IMR-90 (cell line): Measurements from ENCODE around the gene LRRFIP1. TPM values are rescaled to one million over a fixed set of nuclear protein-coding genes. Genes with fewer than 3 reads are reported as not detected.

Source experiments
- ATAC-seq: fragments of 200-7000 bp; cut with Tn5 transposase; 2 replicates; pipeline ENCODE4 v1.9.1; 2020; ENCODE audit warnings: low read depth, mild to moderate bottlenecking, moderate library complexity
- BruUV-seq: library from RNA; stranded (reverse); fragments of 400-500 nt; replicated peaks from 2 replicates; lab custom pipeline; 2021; lab: Mats Ljungman, UMichigan
- CTCF ChIA-PET: fragments of 300-600 bp; formaldehyde crosslinking; extraction: SDS; loops from one replicate; lab custom pipeline; 2021; ENCODE audit warnings: antibody characterized with exemption; lab: Yijun Ruan, JAX
- POLR2A ChIA-PET: fragments of 300-600 bp; sonication (Branson Sonifier 250); formaldehyde crosslinking; loops from one replicate; lab custom pipeline; 2022; ENCODE audit warnings: antibody characterized with exemption; ENCODE audit not compliant: unreplicated experiment; lab: Charles Lee
- DNase-seq: peaks from one replicate; pipeline ENCODE4 v3.0.0; 2013
- H2AFZ ChIP-seq: replicated peaks from 2 replicates; pipeline ENCODE3; 2013; ENCODE audit warnings: low read length, mild to moderate bottlenecking; ENCODE audit not compliant: poor library complexity
- H2AK5ac ChIP-seq: 2 replicates; pipeline ENCODE4 v1.6.1; 2013; ENCODE audit warnings: low read depth, low read length, inconsistent platforms
- H2AK9ac ChIP-seq: replicated peaks from 2 replicates; pipeline ENCODE3; 2013; ENCODE audit warnings: mild to moderate bottlenecking, low read depth, low read length, moderate library complexity; ENCODE audit not compliant: poor library complexity
- H2BK120ac ChIP-seq: 2 replicates; pipeline ENCODE4 v1.6.1; 2013; ENCODE audit warnings: low read depth, low read length, inconsistent platforms
- H2BK15ac ChIP-seq: 3 replicates; pipeline ENCODE4 v1.6.1; 2013; ENCODE audit warnings: low read depth, low read length, inconsistent platforms
- H2BK20ac ChIP-seq: 2 replicates; pipeline ENCODE4 v1.6.1; 2013; ENCODE audit warnings: low read depth, mild to moderate bottlenecking, inconsistent platforms, low read length, moderate library complexity
- H2BK5ac ChIP-seq: 2 replicates; pipeline ENCODE4 v1.6.1; 2013; ENCODE audit warnings: mild to moderate bottlenecking, low read depth, low read length, inconsistent platforms; ENCODE audit not compliant: poor library complexity, severe bottlenecking
- H3K14ac ChIP-seq: replicated peaks from 2 replicates; pipeline ENCODE4 v1.6.1; 2013; ENCODE audit warnings: low read depth, low read length, inconsistent platforms
- H3K18ac ChIP-seq: 2 replicates; pipeline ENCODE4 v1.6.1; 2013; ENCODE audit warnings: low read depth, low read length, control low read depth
- H3K23ac ChIP-seq: 2 replicates; pipeline ENCODE4 v1.6.1; 2013; ENCODE audit warnings: low read depth, low read length, inconsistent platforms
- H3K27ac ChIP-seq: 2 replicates; pipeline ENCODE4 v1.5.1; 2013; ENCODE audit warnings: mild to moderate bottlenecking, control low read depth, low read length; ENCODE audit not compliant: insufficient read depth
- H3K27me3 ChIP-seq: 2 replicates; pipeline ENCODE4 v1.6.1; 2013; ENCODE audit warnings: low read length; ENCODE audit not compliant: control insufficient read depth, insufficient read depth
- H3K36me3 ChIP-seq: 2 replicates; pipeline ENCODE4 v1.6.1; 2013; ENCODE audit warnings: low read length, mixed read lengths; ENCODE audit not compliant: control insufficient read depth, insufficient read depth
- H3K4ac ChIP-seq: 2 replicates; pipeline ENCODE4 v1.6.1; 2013; ENCODE audit warnings: low read depth, low read length, inconsistent platforms
- H3K4me1 ChIP-seq: 2 replicates; pipeline ENCODE4 v1.6.1; 2013; ENCODE audit warnings: low read length, mixed read lengths; ENCODE audit not compliant: control insufficient read depth, insufficient read depth
- H3K4me2 ChIP-seq: 2 replicates; pipeline ENCODE4 v1.6.1; 2013; ENCODE audit warnings: low read depth, mild to moderate bottlenecking, control low read depth, low read length, moderate library complexity
- H3K4me3 ChIP-seq: 2 replicates; pipeline ENCODE4 v1.5.1; 2013; ENCODE audit warnings: low read depth, mild to moderate bottlenecking, control low read depth, low read length, moderate library complexity; ENCODE audit not compliant: insufficient read depth
- H3K56ac ChIP-seq: 2 replicates; pipeline ENCODE4 v1.6.1; 2013; ENCODE audit warnings: low read length, inconsistent platforms; ENCODE audit not compliant: insufficient read depth; ENCODE audit errors: extremely low read depth
- H3K79me1 ChIP-seq, 2 experiments: 2 replicates each; pipeline ENCODE4 v1.6.1; 2013; ENCODE audit warnings: low read length in 2 of 2, inconsistent platforms in 1 of 2, low read depth in 1 of 2
- H3K9ac ChIP-seq: 2 replicates; pipeline ENCODE4 v1.6.1; 2013; ENCODE audit warnings: low read depth, low read length, control low read depth
- H3K9me1 ChIP-seq: 2 replicates; pipeline ENCODE4 v1.6.1; 2013; ENCODE audit warnings: low read length, inconsistent platforms; ENCODE audit not compliant: insufficient read depth
- H3K9me3 ChIP-seq: 2 replicates; pipeline ENCODE4 v1.6.1; 2013; ENCODE audit warnings: low read length; ENCODE audit not compliant: control insufficient read depth, insufficient read depth
- H4K20me1 ChIP-seq: 2 replicates; pipeline ENCODE4 v1.6.1; 2013; ENCODE audit warnings: low read length, inconsistent platforms; ENCODE audit not compliant: insufficient read depth
- H4K5ac ChIP-seq: 2 replicates; pipeline ENCODE4 v1.6.1; 2013; ENCODE audit warnings: mild to moderate bottlenecking, low read depth, low read length, control low read depth
- H4K8ac ChIP-seq, 2 experiments: 2 replicates each; pipeline ENCODE4 v1.6.1; 2013; ENCODE audit warnings: low read depth in 2 of 2, low read length in 2 of 2, control low read depth in 1 of 2, inconsistent platforms in 1 of 2
- H4K91ac ChIP-seq: 2 replicates; pipeline ENCODE4 v1.6.1; 2013; ENCODE audit warnings: low read depth, low read length, inconsistent platforms; ENCODE audit not compliant: insufficient read depth
- BHLHE40 ChIP-seq: fragments of 150-350 bp; IDR thresholded peaks from 2 replicates; pipeline ENCODE4 v1.6.1; 2016; ENCODE audit warnings: mild to moderate bottlenecking, low read depth, low read length
- CEBPB ChIP-seq: IDR thresholded peaks from 2 replicates; pipeline ENCODE4 v1.6.1; 2012; ENCODE audit warnings: low read depth, low read length, improper control_type of control experiment
- CHD1 ChIP-seq: IDR thresholded peaks from 2 replicates; pipeline ENCODE4 v1.6.1; 2012; ENCODE audit warnings: low read depth, low read length, improper control_type of control experiment
- FOS ChIP-seq: fragments of 150-350 bp; IDR thresholded peaks from 2 replicates; pipeline ENCODE4 v1.6.1; 2016; ENCODE audit warnings: low read depth, low read length
- MXI1 ChIP-seq: IDR thresholded peaks from 2 replicates; pipeline ENCODE4 v1.6.1; 2012; ENCODE audit warnings: low read depth, mild to moderate bottlenecking, low read length, moderate library complexity, borderline replicate concordance
- POLR2A ChIP-seq: IDR thresholded peaks from 2 replicates; pipeline ENCODE4 v1.6.1; 2012; ENCODE audit warnings: mild to moderate bottlenecking, low read depth, low read length
- RAD21 ChIP-seq: IDR thresholded peaks from 2 replicates; pipeline ENCODE4 v1.6.1; 2012; ENCODE audit warnings: low read length, improper control_type of control experiment
- RCOR1 ChIP-seq: IDR thresholded peaks from 2 replicates; pipeline ENCODE4 v1.6.1; 2012; ENCODE audit warnings: mild to moderate bottlenecking, low read length, improper control_type of control experiment; ENCODE audit not compliant: insufficient replicate concordance
- RFX5 ChIP-seq: IDR thresholded peaks from 2 replicates; pipeline ENCODE4 v1.8.0; 2012; ENCODE audit warnings: low read depth, mild to moderate bottlenecking, low read length, moderate library complexity
- SMC3 ChIP-seq: fragments of 150-350 bp; IDR thresholded peaks from 2 replicates; pipeline ENCODE4 v1.6.1; 2016; ENCODE audit warnings: low read depth, mild to moderate bottlenecking, antibody characterized with exemption, low read length, moderate library complexity
- WGBS, 2 experiments: methylation state at CpG; one replicate each; pipeline versions ENCODE4 v1.1.5 to v1.1.7; 2013; ENCODE audit warnings: missing lambda C conversion rate in 2 of 2; ENCODE audit not compliant: insufficient read length in 1 of 2; ENCODE audit errors: extremely low coverage in 2 of 2; 5-methylcytosine and 5-hydroxymethylcytosine counted together
- dilution Hi-C: fragments of 300-500 bp; cut with HindIII; formaldehyde crosslinking; loops from one replicate; pipeline ENCODE4 v1.14.3; 2018; ENCODE audit warnings: low sequenced_read_pairs; ENCODE audit not compliant: unreplicated experiment
- in situ Hi-C: fragments of 300-500 bp; cut with MboI; formaldehyde crosslinking; loops from 3 replicates; pipeline ENCODE4 v1.14.3; 2019; ENCODE audit warnings: low sequenced_read_pairs, inconsistent platforms, mixed read lengths
- intact Hi-C: fragments of 100-400 bp; cut with micrococcal nuclease; formaldehyde crosslinking; loops from 2 replicates; pipeline ENCODE4 v1.10.0; 2022
- polyA plus RNA-seq, 3 experiments: library from polyadenylated mRNA; depleted of rRNA; stranded (reverse); fragments of >200 nt; gene quantifications; 2 replicates each; pipeline ENCODE4 v1.2.3, GENCODE V29; 2012; ENCODE audit warnings: low replicate concordance in 1 of 3
- total RNA-seq: library from RNA; depleted of rRNA; stranded (reverse); fragments of >200 nt; gene quantifications from 2 replicates; pipeline ENCODE4 v1.2.3, GENCODE V29; 2012
- TF ChIP-seq, protein P1 (sequence below): fragments of 150-350 bp; IDR thresholded peaks from 2 replicates; pipeline ENCODE4 v1.6.1; 2016; ENCODE audit warnings: low read depth, mild to moderate bottlenecking, low read length, moderate library complexity, borderline replicate concordance
- TF ChIP-seq, protein P2 (sequence below): fragments of 150-350 bp; IDR thresholded peaks from 2 replicates; pipeline ENCODE4 v1.6.1; 2017; ENCODE audit warnings: mild to moderate bottlenecking, antibody characterized with exemption, low read length, low read depth

The LRRFIP1 gene
- total and polyA plus RNA-seq, 2 of the 4 experiments (the other 2 are of a cell fraction), result 52.2 to 54.4 TPM

DNA sequence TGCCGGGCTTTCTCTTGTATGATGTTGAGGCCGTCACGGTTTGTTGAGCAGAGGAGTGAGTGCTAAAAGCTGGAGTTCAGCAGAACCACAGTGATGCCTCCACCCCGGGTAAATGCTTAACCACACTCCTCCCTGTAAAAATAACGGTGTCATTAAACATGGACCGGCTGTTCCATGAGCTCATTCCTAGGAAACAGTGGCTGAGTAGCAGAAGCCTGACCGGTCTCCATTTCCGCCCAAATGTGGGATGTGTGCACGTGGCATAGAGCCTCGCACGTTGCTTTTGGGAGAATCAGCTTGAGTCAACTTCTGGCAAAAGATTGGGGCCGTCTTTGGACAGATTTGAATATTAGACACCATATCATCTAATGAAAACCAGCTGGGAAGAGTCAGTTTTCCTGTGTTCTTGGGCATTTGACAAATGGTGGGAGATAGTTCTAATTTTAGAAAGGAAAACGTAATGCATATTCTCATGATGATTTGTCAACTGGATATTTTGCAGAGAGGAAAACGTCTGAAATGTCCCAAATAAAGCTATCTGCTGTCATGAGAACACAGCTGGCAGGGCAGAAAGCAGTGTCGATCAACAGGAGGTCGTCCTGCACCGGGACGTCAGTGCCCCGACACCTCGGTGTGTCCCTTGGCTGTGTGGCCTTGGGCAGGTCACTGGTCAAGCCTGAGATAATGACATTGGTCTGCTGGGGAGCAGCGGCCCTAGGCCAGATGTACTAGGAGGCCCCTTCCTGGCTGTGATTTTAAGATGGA lies 42.4 kb downstream of the LRRFIP1 start:
- in situ Hi-C loops, result loop anchor here (5.0 kb wide), 1 partner anchor 72 kb away; no protein-coding TSS in a partner anchor
- H3K9me1 ChIP-seq, result peaks cover 28% of the 10 kb centered on the region
- 0 out of 2 replicates have a peak overlapping the region, but pooled peaks have one; percentile 12 for H3K9ac ChIP-seq
- intact Hi-C loops, result loop anchor here (5.0 to 10.0 kb wide), 2 partner anchors 158 to 615 kb away; partner anchors contain the start of gene PER2
- H3K18ac ChIP-seq, result peak overlapping the region; percentile 70
- H4K20me1 ChIP-seq, result peaks cover 8% of the 10 kb centered on the region
- H3K56ac ChIP-seq, result peak overlapping the region; percentile 68
- H2BK20ac ChIP-seq, result peak overlapping the region; percentile 98
- ATAC-seq (peak; percentile 82), DNase-seq (peak; percentile 100)
- peak overlapping the region; percentile 99 for H2AK5ac ChIP-seq
- 9% methylated on average over 9 of the region's 21 CpGs; no CpG with 5 or more reads in 1 of the 2 experiments for WGBS, 2 experiments
- H2AFZ ChIP-seq, result peak overlapping the region; percentile 87
- no peaks in the 10 kb centered on the region for H3K9me3 ChIP-seq
- CTCF ChIA-PET, result interaction anchor here (0.6 to 5.7 kb wide), 4 partner anchors 16 to 89 kb away, joined by 3 to 56 read pairs (median 4); no protein-coding TSS in a partner anchor
- no peak overlapping the region for H3K4me3 ChIP-seq
- H2BK15ac ChIP-seq, result peak overlapping the region; percentile 81; the same call in 2 of the 3 replicates
- peak overlapping the region; percentile 99 for H3K23ac ChIP-seq
- peak overlapping the region; percentile 68 for H4K5ac ChIP-seq
- H4K8ac ChIP-seq, result peak overlapping the region; percentile 9 to 91; a peak in 3 of 4 replicates
- H3K27me3 ChIP-seq, result no peaks in the 10 kb centered on the region
- H2BK5ac ChIP-seq, result peak overlapping the region; percentile 96
- peak overlapping the region; percentile 97 for H2BK120ac ChIP-seq
- peak overlapping the region; percentile 91 for H4K91ac ChIP-seq
- peak overlapping the region; percentile 74 for H3K4me2 ChIP-seq
- peak overlapping the region; percentile 98 for H3K4ac ChIP-seq
- dilution Hi-C loops, result no loop called here
- peak; percentile 24; the same call in 1 of the 2 replicates for TF ChIP-seq FOS
- peak; percentile 19 for TF ChIP-seq POLR2A
- TF ChIP-seq RAD21, result no peak; the same call in 1 of the 2 replicates
- TF ChIP-seq, protein P1, sequence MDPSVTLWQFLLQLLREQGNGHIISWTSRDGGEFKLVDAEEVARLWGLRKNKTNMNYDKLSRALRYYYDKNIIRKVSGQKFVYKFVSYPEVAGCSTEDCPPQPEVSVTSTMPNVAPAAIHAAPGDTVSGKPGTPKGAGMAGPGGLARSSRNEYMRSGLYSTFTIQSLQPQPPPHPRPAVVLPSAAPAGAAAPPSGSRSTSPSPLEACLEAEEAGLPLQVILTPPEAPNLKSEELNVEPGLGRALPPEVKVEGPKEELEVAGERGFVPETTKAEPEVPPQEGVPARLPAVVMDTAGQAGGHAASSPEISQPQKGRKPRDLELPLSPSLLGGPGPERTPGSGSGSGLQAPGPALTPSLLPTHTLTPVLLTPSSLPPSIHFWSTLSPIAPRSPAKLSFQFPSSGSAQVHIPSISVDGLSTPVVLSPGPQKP, result no peak
- peak; percentile 24 for TF ChIP-seq RCOR1
- TF ChIP-seq, protein P2, sequence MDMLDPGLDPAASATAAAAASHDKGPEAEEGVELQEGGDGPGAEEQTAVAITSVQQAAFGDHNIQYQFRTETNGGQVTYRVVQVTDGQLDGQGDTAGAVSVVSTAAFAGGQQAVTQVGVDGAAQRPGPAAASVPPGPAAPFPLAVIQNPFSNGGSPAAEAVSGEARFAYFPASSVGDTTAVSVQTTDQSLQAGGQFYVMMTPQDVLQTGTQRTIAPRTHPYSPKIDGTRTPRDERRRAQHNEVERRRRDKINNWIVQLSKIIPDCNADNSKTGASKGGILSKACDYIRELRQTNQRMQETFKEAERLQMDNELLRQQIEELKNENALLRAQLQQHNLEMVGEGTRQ, result peak; percentile 79
- TF ChIP-seq CEBPB, result no peak
- 0 out of 2 replicates have a peak, but pooled peaks have one; percentile 8 for TF ChIP-seq SMC3
- 0 out of 2 replicates have a peak, but pooled peaks have one; percentile 43 for TF ChIP-seq CHD1
- no peak for TF ChIP-seq RFX5
- TF ChIP-seq MXI1, result peak; percentile 71; the same call in 1 of the 2 replicates
- TF ChIP-seq BHLHE40, result peak; percentile 97
- POLR2A ChIA-PET, result interaction anchor here (0.6 kb wide), 2 partner anchors 22 to 157 kb away, joined by 3 to 7 read pairs; no protein-coding TSS in a partner anchor
- no TSS peak for BruUV-seq
- peak overlapping the region; percentile 95 for H3K14ac ChIP-seq
- peaks cover 35% of the 10 kb centered on the region for H3K4me1 ChIP-seq
- H2AK9ac ChIP-seq, result peak overlapping the region; percentile 96
- H3K27ac ChIP-seq, result peak overlapping the region; percentile 91
- H3K79me1 ChIP-seq, result peaks cover 35 to 70% of the 10 kb centered on the region in 2 experiments
- H3K36me3 ChIP-seq, result peaks cover 2% of the 10 kb centered on the region; the same call in 1 of the 2 replicates
